ENCODE measurements around the gene EIF4G1.

Gene EIF4G1

DNA sequence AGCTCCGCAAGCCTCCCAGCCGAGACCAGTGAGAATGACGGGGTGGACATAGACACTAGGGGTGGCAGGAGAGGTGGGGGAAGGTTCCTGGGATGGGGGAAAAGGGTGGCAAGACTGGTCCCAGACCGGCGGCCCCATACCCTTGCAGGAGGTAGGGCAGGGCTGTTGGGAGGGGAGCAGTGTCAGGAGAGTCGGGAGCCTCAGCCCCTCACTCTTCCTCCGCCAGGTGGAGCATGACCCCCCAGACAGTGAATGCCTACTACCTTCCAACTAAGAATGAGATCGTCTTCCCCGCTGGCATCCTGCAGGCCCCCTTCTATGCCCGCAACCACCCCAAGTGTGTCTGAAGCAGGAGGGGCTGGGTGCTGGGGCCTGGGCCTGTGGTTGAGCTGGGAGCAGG is 24.1 kb upstream of the EIF4G1 start:
- Histone ChIP-seq H3K27me3 (ENCODE audit: control insufficient read depth, insufficient read depth, low read length, poor library complexity, severe bottlenecking) (peaks cover 3% of the 10 kb centered on the region), H3K9me3 (ENCODE audit: control insufficient read depth, low read length) (no peaks in the 10 kb centered on the region)
- 84 to 87% methylated on average over 10 of the region's 10 CpGs for WGBS, 2 experiments

DNA sequence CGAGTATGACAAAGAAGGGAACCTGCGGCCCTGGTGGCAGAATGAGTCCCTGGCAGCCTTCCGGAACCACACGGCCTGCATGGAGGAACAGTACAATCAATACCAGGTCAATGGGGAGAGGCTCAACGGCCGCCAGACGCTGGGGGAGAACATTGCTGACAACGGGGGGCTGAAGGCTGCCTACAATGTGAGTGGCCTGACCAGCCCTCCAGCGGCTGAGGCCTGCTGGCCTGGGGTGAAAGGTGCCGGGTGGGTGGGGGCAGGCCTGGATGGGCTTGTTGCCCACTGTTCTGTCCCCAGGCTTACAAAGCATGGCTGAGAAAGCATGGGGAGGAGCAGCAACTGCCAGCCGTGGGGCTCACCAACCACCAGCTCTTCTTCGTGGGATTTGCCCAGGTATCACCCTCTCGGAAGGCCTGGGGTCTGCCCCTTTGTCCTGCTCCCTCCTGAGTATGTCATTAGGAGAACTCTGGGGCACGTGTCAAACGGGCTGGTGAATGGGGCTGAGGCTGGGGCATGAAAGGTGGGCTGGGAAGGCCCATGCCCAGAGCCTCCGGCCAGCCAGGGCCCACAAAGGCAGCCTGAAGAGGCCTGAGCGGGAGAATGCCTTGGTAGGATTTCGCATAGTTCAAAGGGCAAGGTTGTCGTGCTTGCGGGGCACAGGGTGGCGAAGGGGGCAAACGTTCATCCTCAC is 23.2 kb upstream of the EIF4G1 start:
- H3K9me3 ChIP-seq (ENCODE audit: control insufficient read depth, low read length): no peaks in the 10 kb centered on the region
- H3K4me1 ChIP-seq (ENCODE audit: control insufficient read depth, insufficient read depth, low read length): no peaks in the 10 kb centered on the region
- no peaks in the 10 kb centered on the region for H3K36me3 ChIP-seq (ENCODE audit: control insufficient read depth, insufficient read depth, low read length)
- WGBS, 2 experiments: 92 to 93% methylated on average over 22 of the region's 22 CpGs
- no peak overlapping the region for H3K27ac ChIP-seq (ENCODE audit: insufficient read depth, low read depth, low read length, poor library complexity, severe bottlenecking)
- H3K27me3 ChIP-seq (ENCODE audit: control insufficient read depth, insufficient read depth, low read length, poor library complexity, severe bottlenecking): peaks cover 3% of the 10 kb centered on the region
- no peak overlapping the region for H3K4me3 ChIP-seq (ENCODE audit: insufficient read depth, low read depth, low read length)

More for the DNA sequence above, 24.1 kb upstream of the EIF4G1 start:
- Histone ChIP-seq H3K36me3 (ENCODE audit: control insufficient read depth, insufficient read depth, low read length) (no peaks in the 10 kb centered on the region), H3K4me1 (ENCODE audit: control insufficient read depth, insufficient read depth, low read length) (no peaks in the 10 kb centered on the region), H3K4me3 (ENCODE audit: insufficient read depth, low read depth, low read length) (no peak overlapping the region), H3K27ac (ENCODE audit: insufficient read depth, low read depth, low read length, poor library complexity, severe bottlenecking) (no peak overlapping the region)

DNA sequence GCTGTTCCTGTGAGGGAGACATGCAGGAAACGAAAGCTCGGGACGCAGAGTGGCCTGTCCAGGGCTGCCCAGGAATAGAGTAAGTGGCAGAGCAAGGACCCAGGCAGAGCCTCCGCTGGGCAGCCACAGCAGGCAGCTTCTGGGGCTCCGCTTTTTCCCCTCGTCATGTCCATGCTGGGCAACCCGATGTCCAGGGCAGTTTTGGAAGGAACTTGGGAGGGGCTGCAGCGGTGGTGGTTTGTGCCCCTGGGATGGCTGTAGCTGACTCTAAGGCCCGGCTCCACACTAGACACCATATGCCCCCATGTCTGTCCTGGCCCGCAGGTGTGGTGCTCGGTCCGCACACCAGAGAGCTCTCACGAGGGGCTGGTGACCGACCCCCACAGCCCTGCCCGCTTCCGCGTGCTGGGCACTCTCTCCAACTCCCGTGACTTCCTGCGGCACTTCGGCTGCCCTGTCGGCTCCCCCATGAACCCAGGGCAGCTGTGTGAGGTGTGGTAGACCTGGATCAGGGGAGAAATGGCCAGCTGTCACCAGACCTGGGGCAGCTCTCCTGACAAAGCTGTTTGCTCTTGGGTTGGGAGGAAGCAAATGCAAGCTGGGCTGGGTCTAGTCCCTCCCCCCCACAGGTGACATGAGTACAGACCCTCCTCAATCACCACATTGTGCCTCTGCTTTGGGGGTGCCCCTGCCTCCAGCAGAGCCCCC is 22.5 kb upstream of the EIF4G1 start:
- WGBS, 2 experiments: 93 to 94% methylated on average over 21 of the region's 21 CpGs
- no peak overlapping the region for H3K4me3 ChIP-seq (ENCODE audit: insufficient read depth, low read depth, low read length)
- H3K27ac ChIP-seq (ENCODE audit: insufficient read depth, low read depth, low read length, poor library complexity, severe bottlenecking): no peak overlapping the region
- H3K27me3 ChIP-seq (ENCODE audit: control insufficient read depth, insufficient read depth, low read length, poor library complexity, severe bottlenecking): peaks cover 3% of the 10 kb centered on the region
- H3K4me1 ChIP-seq (ENCODE audit: control insufficient read depth, insufficient read depth, low read length): no peaks in the 10 kb centered on the region
- H3K36me3 ChIP-seq (ENCODE audit: control insufficient read depth, insufficient read depth, low read length): no peaks in the 10 kb centered on the region
- H3K9me3 ChIP-seq (ENCODE audit: control insufficient read depth, low read length): no peaks in the 10 kb centered on the region

- H3K4me1 ChIP-seq (ENCODE audit: control insufficient read depth, insufficient read depth, low read length): peaks cover 5% of the 10 kb centered on the region
- H3K9me3 ChIP-seq (ENCODE audit: control insufficient read depth, low read length): no peaks in the 10 kb centered on the region
- peaks cover 6% of the 10 kb centered on the region for H3K36me3 ChIP-seq (ENCODE audit: control insufficient read depth, insufficient read depth, low read length)
- WGBS, 2 experiments: 83 to 84% methylated on average over 3 of the region's 3 CpGs
- no peak overlapping the region for H3K4me3 ChIP-seq (ENCODE audit: insufficient read depth, low read depth, low read length)
- H3K27me3 ChIP-seq (ENCODE audit: control insufficient read depth, insufficient read depth, low read length, poor library complexity, severe bottlenecking): peaks cover 3% of the 10 kb centered on the region
- H3K27ac ChIP-seq (ENCODE audit: insufficient read depth, low read depth, low read length, poor library complexity, severe bottlenecking): no peak overlapping the region
Observed at GRCh38 chr3:184295771-184296170, 18.6 kb upstream of the EIF4G1 start.

DNA sequence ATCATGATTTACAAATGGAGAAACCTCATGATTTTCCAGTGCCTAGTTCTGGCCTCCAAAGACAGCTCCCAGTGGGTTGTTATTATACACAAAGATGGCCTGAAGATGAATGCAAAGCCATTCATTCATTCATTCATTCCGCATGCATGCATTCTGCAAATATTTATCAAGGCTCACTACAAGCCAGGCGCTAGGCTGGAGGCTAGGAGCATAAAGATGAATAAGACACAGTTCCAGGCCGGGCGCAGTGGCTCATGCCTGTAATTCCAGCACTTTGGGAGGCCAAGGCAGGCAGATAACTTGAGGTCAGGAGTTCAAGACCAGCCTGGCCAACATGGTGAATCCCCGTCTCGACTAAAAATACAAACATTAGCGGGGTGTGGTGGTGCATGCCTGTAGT is 17.8 kb upstream of the EIF4G1 start:
- H3K4me3 ChIP-seq (ENCODE audit: insufficient read depth, low read depth, low read length): no peak overlapping the region
- 76 to 80% methylated on average over 7 of the region's 7 CpGs for WGBS, 2 experiments
- peaks cover 3% of the 10 kb centered on the region for H3K27me3 ChIP-seq (ENCODE audit: control insufficient read depth, insufficient read depth, low read length, poor library complexity, severe bottlenecking)
- H3K9me3 ChIP-seq (ENCODE audit: control insufficient read depth, low read length): no peaks in the 10 kb centered on the region
- peaks cover 5% of the 10 kb centered on the region for H3K4me1 ChIP-seq (ENCODE audit: control insufficient read depth, insufficient read depth, low read length)
- H3K27ac ChIP-seq (ENCODE audit: insufficient read depth, low read depth, low read length, poor library complexity, severe bottlenecking): no peak overlapping the region
- H3K36me3 ChIP-seq (ENCODE audit: control insufficient read depth, insufficient read depth, low read length): peaks cover 14% of the 10 kb centered on the region

DNA sequence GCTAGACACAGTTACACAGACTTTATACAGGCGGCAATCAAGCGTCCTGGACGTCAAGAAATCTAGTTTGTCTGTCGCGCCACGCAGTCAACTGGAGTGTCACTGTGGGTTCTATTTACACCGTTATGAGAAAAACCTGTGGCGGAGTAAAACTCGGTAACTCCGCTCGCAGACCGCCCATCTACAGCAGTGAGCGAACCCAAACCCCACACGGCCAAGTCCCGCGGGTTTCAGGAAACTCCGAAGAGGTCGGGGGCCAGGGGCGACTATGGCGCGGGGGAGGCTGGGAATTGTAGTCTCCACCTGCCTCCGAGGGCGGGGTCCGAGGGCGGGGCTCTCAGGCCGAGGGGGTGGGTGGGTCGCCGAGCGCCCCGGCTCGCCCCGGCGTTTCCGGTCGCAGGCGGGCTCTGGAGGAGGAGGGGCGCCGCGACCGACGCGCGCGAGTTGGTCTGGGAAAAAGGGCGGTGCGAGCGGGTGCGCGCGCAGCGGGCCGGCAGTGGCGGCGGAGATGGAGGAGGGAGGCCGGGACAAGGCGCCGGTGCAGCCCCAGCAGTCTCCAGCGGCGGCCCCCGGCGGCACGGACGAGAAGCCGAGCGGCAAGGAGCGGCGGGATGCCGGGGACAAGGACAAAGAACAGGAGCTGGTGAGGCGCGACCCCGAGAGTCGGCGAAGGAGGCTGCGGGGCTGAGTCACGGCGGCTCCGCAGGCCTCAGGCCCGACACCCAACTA is 15.5 kb upstream of the EIF4G1 start, which contains the start of gene PSMD2:
Gene PSMD2 (plus strand): TSS at position 483 of the 729 bp plus-strand sequence. CDS start 26 bp downstream, at position 509.
- H3K4me3 ChIP-seq (ENCODE audit: insufficient read depth, low read depth, low read length): peak within 1 kb of the TSS; percentile 97
- H3K9me3 ChIP-seq (ENCODE audit: control insufficient read depth, low read length): no peaks in the 10 kb centered on the region
- peaks cover 37% of the 10 kb centered on the region for H3K36me3 ChIP-seq (ENCODE audit: control insufficient read depth, insufficient read depth, low read length)
- H3K27me3 ChIP-seq (ENCODE audit: control insufficient read depth, insufficient read depth, low read length, poor library complexity, severe bottlenecking): peaks cover 3% of the 10 kb centered on the region
- peaks cover 5% of the 10 kb centered on the region for H3K4me1 ChIP-seq (ENCODE audit: control insufficient read depth, insufficient read depth, low read length)
- 1% methylated on average over 78 of the region's 78 CpGs for WGBS, 2 experiments
- peak within 1 kb of the TSS; percentile 17 for H3K27ac ChIP-seq (ENCODE audit: insufficient read depth, low read depth, low read length, poor library complexity, severe bottlenecking)

GRCh38 chr3:184299488-184300377 is 14.7 kb upstream of the EIF4G1 start:
- WGBS, 2 experiments: 18 to 20% methylated on average over 29 of the region's 29 CpGs

DNA sequence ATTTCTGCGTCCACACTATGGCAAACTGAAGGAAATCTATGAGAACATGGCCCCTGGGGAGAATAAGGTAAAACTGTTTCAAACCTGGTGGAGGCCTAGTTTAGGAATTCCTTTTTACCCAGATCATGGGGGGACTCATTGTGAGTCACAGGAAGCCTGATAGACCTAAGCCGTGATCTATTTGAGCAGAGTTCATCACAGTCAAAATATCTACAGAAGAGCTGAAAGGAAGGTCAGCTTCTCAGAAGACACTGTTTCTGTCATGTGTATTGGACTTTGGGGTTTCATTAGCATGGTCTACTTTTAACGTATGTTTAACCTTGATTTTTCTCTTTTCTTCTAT is 14.1 kb upstream of the EIF4G1 start:
- H3K27me3 ChIP-seq (ENCODE audit: control insufficient read depth, insufficient read depth, low read length, poor library complexity, severe bottlenecking): no peaks in the 10 kb centered on the region
- no peak overlapping the region for H3K27ac ChIP-seq (ENCODE audit: insufficient read depth, low read depth, low read length, poor library complexity, severe bottlenecking)
- H3K4me1 ChIP-seq (ENCODE audit: control insufficient read depth, insufficient read depth, low read length): peaks cover 5% of the 10 kb centered on the region
- peak overlapping the region; percentile 97 for H3K4me3 ChIP-seq (ENCODE audit: insufficient read depth, low read depth, low read length)
- no peaks in the 10 kb centered on the region for H3K9me3 ChIP-seq (ENCODE audit: control insufficient read depth, low read length)
- WGBS, 2 experiments: 91 to 93% methylated on average over 3 of the region's 3 CpGs
- peaks cover 52% of the 10 kb centered on the region for H3K36me3 ChIP-seq (ENCODE audit: control insufficient read depth, insufficient read depth, low read length)

More at GRCh38 chr3:184299488-184300377, 14.7 kb upstream of the EIF4G1 start:
- Histone ChIP-seq H3K4me3 (ENCODE audit: insufficient read depth, low read depth, low read length) (peak overlapping the region; percentile 97), H3K4me1 (ENCODE audit: control insufficient read depth, insufficient read depth, low read length) (peaks cover 5% of the 10 kb centered on the region), H3K27me3 (ENCODE audit: control insufficient read depth, insufficient read depth, low read length, poor library complexity, severe bottlenecking) (peaks cover 2% of the 10 kb centered on the region), H3K9me3 (ENCODE audit: control insufficient read depth, low read length) (no peaks in the 10 kb centered on the region), H3K27ac (ENCODE audit: insufficient read depth, low read depth, low read length, poor library complexity, severe bottlenecking) (peak overlapping the region; percentile 17), H3K36me3 (ENCODE audit: control insufficient read depth, insufficient read depth, low read length) (peaks cover 46% of the 10 kb centered on the region)

- Histone ChIP-seq H3K4me3 (ENCODE audit: insufficient read depth, low read depth, low read length) (no peak overlapping the region), H3K36me3 (ENCODE audit: control insufficient read depth, insufficient read depth, low read length) (peaks cover 82% of the 10 kb centered on the region), H3K9me3 (ENCODE audit: control insufficient read depth, low read length) (no peaks in the 10 kb centered on the region), H3K27me3 (ENCODE audit: control insufficient read depth, insufficient read depth, low read length, poor library complexity, severe bottlenecking) (no peaks in the 10 kb centered on the region), H3K4me1 (ENCODE audit: control insufficient read depth, insufficient read depth, low read length) (no peaks in the 10 kb centered on the region), H3K27ac (ENCODE audit: insufficient read depth, low read depth, low read length, poor library complexity, severe bottlenecking) (no peak overlapping the region)
- 96 to 97% methylated on average over 1 of the region's 1 CpG for WGBS, 2 experiments
Observed at GRCh38 chr3:184305577-184305976, 8.8 kb upstream of the EIF4G1 start.

Data from ectodermal cell (in vitro differentiated cells).